HG02970 (cell line): Measurements from ENCODE around the gene CDH26.
"Not testable (repeated sequence)": the region's sequence is repeated elsewhere in the genome, so short reads cannot be mapped to it uniquely, and the experiment has no call there.

Experiments used
- ATAC-seq: cut with Tn5 transposase; IDR thresholded peaks from one replicate; pipeline ENCODE4 v1.9.1; 2021; ENCODE audit warnings: mild to moderate bottlenecking, moderate library complexity, moderate number of reproducible peaks; ENCODE audit not compliant: unreplicated experiment, low FRiP score

The CDH26 gene

GRCh38 chr20:60040471-60041162 lies 82.4 kb downstream of the CDH26 start:
- no peak for ATAC-seq

GRCh38 chr20:60041436-60042165 lies 83.4 kb downstream of the CDH26 start:
- ATAC-seq = not testable (repeated sequence)

GRCh38 chr20:60043435-60043834 lies 85.2 kb downstream of the CDH26 start:
- ATAC-seq = no peak

- ATAC-seq = no peak
These were observed 87.8 kb downstream of the CDH26 start for GRCh38 chr20:60046011-60046413.

- ATAC-seq = no peak
These were observed 88.2 kb downstream of the CDH26 start for GRCh38 chr20:60046436-60046835.

- ATAC-seq = no peak
These were observed 88.6 kb downstream of the CDH26 start for GRCh38 chr20:60046860-60047259.

- no peak for ATAC-seq
These were observed 90.7 kb downstream of the CDH26 start for GRCh38 chr20:60048634-60049521.

- no peak for ATAC-seq
These were observed 91.4 kb downstream of the CDH26 start for GRCh38 chr20:60049601-60050000.

GRCh38 chr20:60050193-60050947 lies 92.1 kb downstream of the CDH26 start:
- ATAC-seq = no peak

- no peak for ATAC-seq
These were observed 93.7 kb downstream of the CDH26 start for GRCh38 chr20:60051911-60052310.

GRCh38 chr20:60052322-60052721 lies 94.1 kb downstream of the CDH26 start:
- no peak for ATAC-seq

- ATAC-seq = no peak
These were observed 95.0 kb downstream of the CDH26 start for GRCh38 chr20:60053125-60053817.

- no peak for ATAC-seq
These were observed 95.6 kb downstream of the CDH26 start for GRCh38 chr20:60053818-60054190.

GRCh38 chr20:60054716-60055634 lies 96.8 kb downstream of the CDH26 start:
- no peak for ATAC-seq

GRCh38 chr20:60055740-60056139 lies 97.5 kb downstream of the CDH26 start:
- ATAC-seq = no peak

- no peak for ATAC-seq
These were observed 98.3 kb downstream of the CDH26 start for GRCh38 chr20:60056407-60057122.

GRCh38 chr20:60057123-60057865 lies 99.1 kb downstream of the CDH26 start:
- no peak for ATAC-seq
